ENCODE results near the gene DNAJB12.
A peak's percentile ranks its signal among the peaks of the same experiment; 100 is the strongest.
"Not testable (repeated sequence)": the region's sequence is repeated elsewhere in the genome, so short reads cannot be mapped to it uniquely, and the experiment has no call there.

The DNAJB12 gene

GRCh38 chr10:72330069-72330426 is 24.7 kb downstream of the DNAJB12 start:
- no peak for DNase-seq

- DNase-seq, result no peak
These were observed 25.2 kb downstream of the DNAJB12 start for GRCh38 chr10:72329290-72330068.

- no peak for DNase-seq
These were observed 25.9 kb downstream of the DNAJB12 start for GRCh38 chr10:72328829-72329204.

GRCh38 chr10:72328045-72328828 is 26.5 kb downstream of the DNAJB12 start:
- no peak for DNase-seq

GRCh38 chr10:72326665-72327603 is 27.8 kb downstream of the DNAJB12 start:
- DNase-seq, result peak; percentile 74

- DNase-seq, result not testable (repeated sequence)
These were observed 29.2 kb downstream of the DNAJB12 start for GRCh38 chr10:72325243-72326175.

GRCh38 chr10:72323771-72324191 is 30.9 kb downstream of the DNAJB12 start:
- no peak for DNase-seq

- DNase-seq, result no peak
These were observed 31.5 kb downstream of the DNAJB12 start for GRCh38 chr10:72323108-72323749.

- DNase-seq, result peak; percentile 53
These were observed 32.2 kb downstream of the DNAJB12 start for GRCh38 chr10:72322280-72323058.

- no peak for DNase-seq
These were observed 32.8 kb downstream of the DNAJB12 start for GRCh38 chr10:72322030-72322279.

- no peak for DNase-seq
These were observed 33.3 kb downstream of the DNAJB12 start for GRCh38 chr10:72321248-72322029.

GRCh38 chr10:72320676-72321247 is 34.0 kb downstream of the DNAJB12 start:
- peak; percentile 78 for DNase-seq

- peak; percentile 91 for DNase-seq
These were observed 35.1 kb downstream of the DNAJB12 start for GRCh38 chr10:72319416-72320254.

- no peak for DNase-seq
These were observed 36.1 kb downstream of the DNAJB12 start for GRCh38 chr10:72318418-72319262.

GRCh38 chr10:72316748-72317435 is 37.8 kb downstream of the DNAJB12 start:
- DNase-seq, result peak; percentile 49

GRCh38 chr10:72316386-72316700 is 38.4 kb downstream of the DNAJB12 start:
- DNase-seq, result no peak

Data from activated naive CD4-positive, alpha-beta T cell treated with anti-CD3 and anti-CD28 coated beads, Interleukin-2, amount 50 U/mL, for 16 hours (primary cell).